GM12873 (cell line): ENCODE measurements around the gene PPP1R9A.

ENCODE experiments used
- TF ChIP-seq, protein P1 (sequence below): IDR thresholded peaks from 2 replicates; pipeline ENCODE4 v1.5.1; 2012; ENCODE audit warnings: low read depth, mild to moderate bottlenecking, moderate library complexity, low read length, control low read depth; ENCODE audit not compliant: insufficient read depth; ENCODE audit errors: missing control alignments

Gene PPP1R9A

DNA sequence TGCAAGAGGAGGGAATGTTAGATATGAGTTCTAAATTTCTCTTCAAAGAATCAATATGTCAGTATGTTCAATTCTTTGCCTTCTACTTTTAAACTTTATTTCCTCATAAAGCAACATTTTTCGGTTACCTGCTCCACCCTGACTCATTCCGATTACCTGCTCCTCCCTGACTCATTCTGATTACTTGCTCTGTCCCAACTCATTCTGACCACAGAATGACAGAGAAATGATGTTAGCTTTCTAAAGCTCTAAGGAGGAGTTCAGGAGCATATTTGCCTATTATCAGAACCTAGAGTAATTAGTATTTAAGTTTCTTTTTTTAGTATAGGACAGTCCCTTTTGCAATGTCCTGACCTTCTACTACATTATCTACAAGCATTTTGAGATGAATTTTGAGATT lies 24.5 kb upstream of the PPP1R9A start:
- TF ChIP-seq, protein P1, sequence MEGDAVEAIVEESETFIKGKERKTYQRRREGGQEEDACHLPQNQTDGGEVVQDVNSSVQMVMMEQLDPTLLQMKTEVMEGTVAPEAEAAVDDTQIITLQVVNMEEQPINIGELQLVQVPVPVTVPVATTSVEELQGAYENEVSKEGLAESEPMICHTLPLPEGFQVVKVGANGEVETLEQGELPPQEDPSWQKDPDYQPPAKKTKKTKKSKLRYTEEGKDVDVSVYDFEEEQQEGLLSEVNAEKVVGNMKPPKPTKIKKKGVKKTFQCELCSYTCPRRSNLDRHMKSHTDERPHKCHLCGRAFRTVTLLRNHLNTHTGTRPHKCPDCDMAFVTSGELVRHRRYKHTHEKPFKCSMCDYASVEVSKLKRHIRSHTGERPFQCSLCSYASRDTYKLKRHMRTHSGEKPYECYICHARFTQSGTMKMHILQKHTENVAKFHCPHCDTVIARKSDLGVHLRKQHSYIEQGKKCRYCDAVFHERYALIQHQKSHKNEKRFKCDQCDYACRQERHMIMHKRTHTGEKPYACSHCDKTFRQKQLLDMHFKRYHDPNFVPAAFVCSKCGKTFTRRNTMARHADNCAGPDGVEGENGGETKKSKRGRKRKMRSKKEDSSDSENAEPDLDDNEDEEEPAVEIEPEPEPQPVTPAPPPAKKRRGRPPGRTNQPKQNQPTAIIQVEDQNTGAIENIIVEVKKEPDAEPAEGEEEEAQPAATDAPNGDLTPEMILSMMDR = no peak

- TF ChIP-seq, protein P1 = no peak
Measured at GRCh38 chr7:94883616-94884015, 23.8 kb upstream of the PPP1R9A start.

GRCh38 chr7:94888551-94888950 lies 18.8 kb upstream of the PPP1R9A start:
- TF ChIP-seq, protein P1 = no peak

DNA sequence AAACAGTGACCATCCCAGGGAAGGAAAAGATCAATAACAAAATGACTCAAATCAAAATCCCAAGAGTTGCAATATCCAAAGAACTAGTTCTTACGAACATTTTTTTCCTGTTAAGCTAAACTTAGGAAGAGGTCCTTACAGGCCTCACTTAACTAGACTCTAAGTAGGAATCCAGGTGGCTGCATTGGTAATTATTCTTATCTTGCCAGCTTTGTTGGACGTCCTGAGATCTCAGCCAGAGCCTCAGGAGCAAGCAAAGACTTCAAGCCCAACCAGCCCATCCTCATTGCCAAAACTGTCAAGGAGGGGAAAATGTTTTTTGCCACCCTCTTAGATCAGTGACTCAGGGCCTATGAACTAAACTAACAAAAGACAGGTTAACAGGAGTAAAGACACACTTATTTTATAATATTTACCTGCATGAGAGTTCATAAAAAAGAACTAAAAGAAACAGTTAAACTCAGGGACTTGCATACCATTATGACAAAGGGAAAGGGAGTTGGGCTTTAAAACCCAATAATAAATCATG lies 18.3 kb upstream of the PPP1R9A start:
- TF ChIP-seq, protein P1 = no peak

GRCh38 chr7:94890216-94890615 lies 17.2 kb upstream of the PPP1R9A start:
- TF ChIP-seq, protein P1 = no peak

GRCh38 chr7:94893661-94894060 lies 13.7 kb upstream of the PPP1R9A start:
- TF ChIP-seq, protein P1 = no peak

DNA sequence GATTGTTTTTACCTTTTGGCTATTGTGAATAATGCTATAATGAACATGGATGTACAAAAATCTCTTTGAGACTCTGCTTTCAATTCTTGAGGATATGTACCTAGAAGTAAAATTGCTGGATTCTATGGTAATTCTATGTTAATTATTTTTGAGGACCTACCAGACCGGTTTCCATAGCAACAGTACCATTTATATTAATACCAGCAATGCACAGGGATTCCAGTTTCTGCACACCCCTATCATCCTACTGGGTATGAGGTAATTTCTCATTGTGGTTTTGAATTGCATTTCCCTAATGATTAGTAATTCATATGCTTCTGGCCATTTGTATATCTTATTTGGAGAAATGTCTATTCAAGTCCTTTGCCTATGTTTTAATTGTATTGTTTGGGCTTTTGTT lies 9.9 kb upstream of the PPP1R9A start:
- TF ChIP-seq, protein P1 = no peak
